ENCODE measurements around the gene LYAR.

GRCh38 chr4:4326166-4326565, 36.2 kb upstream of the LYAR start:
- TF ChIP-seq CTCF (IDR thresholded peaks at IDR 0.05) (no peak), EP300 (IDR thresholded peaks at IDR 0.05) (no peak), POLR2A (IDR thresholded peaks at IDR 0.05) (no peak), POLR2AphosphoS5 (IDR thresholded peaks at IDR 0.05) (no peak)
